Measurements from ENCODE around the gene PARD6G. TPM values are rescaled to one million over a fixed set of nuclear protein-coding genes. Genes with fewer than 3 reads are reported as not detected.

PARD6G gene
- total and polyA plus RNA-seq, 2 of the 8 experiments (the other 6 are each of a cell fraction or from before 2014, with no cell fraction given): 11.3 to 17.9 TPM

GRCh38 chr18:80185545-80185944 is 61.8 kb downstream of the PARD6G start (continued):
- no peak for TF ChIP-seq KDM4A (IDR thresholded peaks at IDR 0.05; ENCODE audit: low read depth, low read length, severe bottlenecking)

Data from H1 (cell line).